GM10248 (cell line): ENCODE measurements around the gene MRPL48.
"Not testable (repeated sequence)": the region's sequence is repeated elsewhere in the genome, so short reads cannot be mapped to it uniquely, and the experiment has no call there.

Experiments
- CTCF ChIA-PET: fragments of 300-600 bp; sonication (Branson Sonifier 250); formaldehyde crosslinking; extraction: SDS; loops from one replicate; lab custom pipeline; 2021; ENCODE audit warnings: antibody characterized with exemption; lab: Yijun Ruan, JAX
- POLR2A ChIA-PET: fragments of 350-650 bp; sonication (Branson Sonifier 250); formaldehyde crosslinking; extraction: SDS; loops from one replicate; lab custom pipeline; 2020; ENCODE audit warnings: antibody characterized with exemption; lab: Yijun Ruan, JAX
- DNase-seq: peaks from one replicate; pipeline ENCODE4 v3.0.0; 2012; ENCODE audit errors: extremely low spot score
- TF ChIP-seq, protein P1 (sequence below): IDR thresholded peaks from 2 replicates; pipeline ENCODE4 v1.5.1; 2012; ENCODE audit warnings: mild to moderate bottlenecking, low read depth; ENCODE audit errors: extremely low read depth, missing control alignments, control extremely low read depth

MRPL48 gene

DNA sequence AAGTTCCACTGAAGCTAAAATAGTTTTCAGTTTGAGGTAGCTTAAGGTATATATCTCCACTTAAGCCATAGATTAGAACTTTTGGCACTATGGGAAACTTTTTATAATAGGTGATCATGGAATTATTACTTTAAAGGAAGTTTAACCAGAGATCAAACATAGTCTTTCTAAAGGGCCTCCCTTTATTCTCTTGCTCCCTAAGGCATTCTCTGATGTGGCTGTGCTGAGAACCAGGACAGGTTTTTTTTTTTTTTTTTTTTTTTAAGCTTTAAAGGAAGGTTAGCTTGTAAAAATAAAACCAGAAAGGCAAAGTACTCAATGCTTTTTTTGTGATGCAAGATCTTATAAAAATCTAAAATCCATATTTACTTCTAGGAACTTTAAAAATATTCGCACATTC is 2.9 kb upstream of the MRPL48 start:
- ChIA-PET POLR2A (interaction anchor here (0.6 kb wide), 2 partner anchors 24 to 495 kb away, joined by 4 read pairs; partner anchors contain the start of gene RAB6A), CTCF (interaction anchor here (1.1 to 1.5 kb wide), 2 partner anchors 12 to 24 kb away, joined by 5 read pairs; partner anchors contain the start of gene RAB6A)
- DNase-seq: no peak
- TF ChIP-seq, protein P1, sequence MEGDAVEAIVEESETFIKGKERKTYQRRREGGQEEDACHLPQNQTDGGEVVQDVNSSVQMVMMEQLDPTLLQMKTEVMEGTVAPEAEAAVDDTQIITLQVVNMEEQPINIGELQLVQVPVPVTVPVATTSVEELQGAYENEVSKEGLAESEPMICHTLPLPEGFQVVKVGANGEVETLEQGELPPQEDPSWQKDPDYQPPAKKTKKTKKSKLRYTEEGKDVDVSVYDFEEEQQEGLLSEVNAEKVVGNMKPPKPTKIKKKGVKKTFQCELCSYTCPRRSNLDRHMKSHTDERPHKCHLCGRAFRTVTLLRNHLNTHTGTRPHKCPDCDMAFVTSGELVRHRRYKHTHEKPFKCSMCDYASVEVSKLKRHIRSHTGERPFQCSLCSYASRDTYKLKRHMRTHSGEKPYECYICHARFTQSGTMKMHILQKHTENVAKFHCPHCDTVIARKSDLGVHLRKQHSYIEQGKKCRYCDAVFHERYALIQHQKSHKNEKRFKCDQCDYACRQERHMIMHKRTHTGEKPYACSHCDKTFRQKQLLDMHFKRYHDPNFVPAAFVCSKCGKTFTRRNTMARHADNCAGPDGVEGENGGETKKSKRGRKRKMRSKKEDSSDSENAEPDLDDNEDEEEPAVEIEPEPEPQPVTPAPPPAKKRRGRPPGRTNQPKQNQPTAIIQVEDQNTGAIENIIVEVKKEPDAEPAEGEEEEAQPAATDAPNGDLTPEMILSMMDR: no peak

DNA sequence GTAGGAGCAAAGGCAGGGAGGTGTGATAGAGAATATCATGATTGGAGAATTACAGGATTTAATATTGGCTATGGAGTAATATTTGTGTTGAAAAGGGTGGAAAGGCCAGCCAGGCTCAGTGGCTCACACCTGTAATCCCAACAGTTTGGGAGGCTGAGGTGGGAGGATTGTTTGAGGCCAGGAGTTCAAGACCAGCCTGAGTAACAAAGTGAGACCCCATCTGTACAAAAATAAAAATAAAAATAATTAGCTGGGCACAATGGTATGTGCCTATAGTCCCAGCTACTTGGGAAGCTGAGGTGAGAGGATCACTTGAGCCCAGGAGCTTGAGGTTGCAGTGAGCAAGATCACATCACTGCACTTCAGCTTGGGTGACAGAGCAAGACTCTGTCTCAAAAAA is 2.2 kb upstream of the MRPL48 start:
- ChIA-PET CTCF (interaction anchor here (1.1 to 1.5 kb wide), 2 partner anchors 13 to 25 kb away, joined by 5 read pairs; partner anchors contain the start of gene RAB6A), POLR2A (interaction anchor here (0.6 to 0.7 kb wide), 3 partner anchors 25 to 496 kb away, joined by 4 to 7 read pairs (median 4); partner anchors contain the start of gene RAB6A)
- not testable (repeated sequence) for DNase-seq

DNA sequence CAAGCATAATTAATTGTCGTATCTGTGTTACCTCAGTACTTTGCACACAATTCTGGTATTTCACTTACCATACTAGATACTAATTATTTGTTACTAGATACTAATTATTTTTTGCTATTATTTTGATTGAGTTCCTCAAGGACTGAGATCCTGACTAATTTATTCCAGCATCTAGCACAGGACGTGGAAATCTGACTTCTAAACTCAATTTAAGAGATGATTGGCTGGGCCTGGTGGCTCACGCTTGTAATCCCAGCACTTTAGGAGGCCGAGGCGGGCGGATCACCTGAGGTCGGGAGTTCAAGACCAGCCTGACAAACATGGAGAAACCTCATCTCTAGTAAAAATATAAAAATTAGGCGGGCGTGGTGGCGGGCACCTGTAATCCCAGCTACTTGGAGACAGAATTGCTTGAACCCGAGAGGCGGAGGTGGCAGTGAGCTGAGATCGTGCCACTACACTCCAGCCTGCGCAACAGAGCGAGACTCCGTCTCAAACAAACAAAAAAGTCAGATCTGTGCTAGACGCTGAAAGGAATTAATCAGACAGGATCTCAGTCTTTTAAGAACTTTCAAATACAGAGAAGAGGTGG is 527 bp upstream of the MRPL48 start:
- CTCF ChIA-PET: interaction anchor here (1.9 kb wide), 1 partner anchor 8 kb away, joined by 6 read pairs; no protein-coding TSS in a partner anchor
- TF ChIP-seq, protein P1: no peak
- no peak for DNase-seq
- POLR2A ChIA-PET: no interaction called here

DNA sequence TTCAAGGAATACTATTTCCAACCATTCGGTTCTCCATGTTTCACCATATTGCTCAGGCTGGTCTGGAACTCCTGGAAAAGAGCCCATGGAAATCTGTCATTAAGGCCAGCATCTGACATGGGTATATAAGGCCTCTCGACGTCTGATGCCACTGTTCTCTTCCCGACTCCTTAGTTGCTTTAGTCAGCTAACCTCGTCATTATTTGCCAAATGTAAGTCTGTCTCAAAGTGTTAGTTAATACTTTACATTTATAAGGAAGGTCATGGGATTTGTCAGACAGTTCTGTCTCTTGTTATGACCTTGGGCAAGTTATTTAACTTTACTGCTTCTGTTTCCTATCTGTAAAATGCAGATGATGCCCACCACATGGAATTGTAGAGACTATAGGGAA is 1.6 kb downstream of the MRPL48 start:
- CTCF ChIA-PET: no interaction called here
- TF ChIP-seq, protein P1: no peak
- DNase-seq: no peak
- POLR2A ChIA-PET: no interaction called here

DNA sequence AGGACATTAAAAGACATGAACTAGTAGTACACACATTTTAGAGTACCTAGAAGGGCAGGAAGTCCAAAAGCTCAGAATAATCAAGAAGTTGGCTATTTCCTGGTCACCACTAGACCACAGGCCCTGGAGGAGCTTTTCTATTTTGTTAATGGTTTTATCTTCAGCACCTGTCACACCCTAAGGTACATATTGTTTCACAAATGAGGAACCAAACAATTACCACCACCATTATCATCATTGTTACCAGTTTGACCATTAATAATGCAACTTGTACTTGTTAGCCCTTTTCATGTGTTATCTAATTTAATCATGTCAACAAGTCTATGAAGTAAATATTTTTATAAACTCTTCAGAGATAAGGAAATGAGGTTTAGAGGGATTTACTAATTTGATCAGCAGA is 4.9 kb downstream of the MRPL48 start:
- no peak for DNase-seq
- TF ChIP-seq, protein P1: no peak
- ChIA-PET POLR2A (no interaction called here), CTCF (interaction anchor here (0.9 to 1.0 kb wide), 2 partner anchors 9 to 24 kb away, joined by 3 read pairs; no protein-coding TSS in a partner anchor)

DNA sequence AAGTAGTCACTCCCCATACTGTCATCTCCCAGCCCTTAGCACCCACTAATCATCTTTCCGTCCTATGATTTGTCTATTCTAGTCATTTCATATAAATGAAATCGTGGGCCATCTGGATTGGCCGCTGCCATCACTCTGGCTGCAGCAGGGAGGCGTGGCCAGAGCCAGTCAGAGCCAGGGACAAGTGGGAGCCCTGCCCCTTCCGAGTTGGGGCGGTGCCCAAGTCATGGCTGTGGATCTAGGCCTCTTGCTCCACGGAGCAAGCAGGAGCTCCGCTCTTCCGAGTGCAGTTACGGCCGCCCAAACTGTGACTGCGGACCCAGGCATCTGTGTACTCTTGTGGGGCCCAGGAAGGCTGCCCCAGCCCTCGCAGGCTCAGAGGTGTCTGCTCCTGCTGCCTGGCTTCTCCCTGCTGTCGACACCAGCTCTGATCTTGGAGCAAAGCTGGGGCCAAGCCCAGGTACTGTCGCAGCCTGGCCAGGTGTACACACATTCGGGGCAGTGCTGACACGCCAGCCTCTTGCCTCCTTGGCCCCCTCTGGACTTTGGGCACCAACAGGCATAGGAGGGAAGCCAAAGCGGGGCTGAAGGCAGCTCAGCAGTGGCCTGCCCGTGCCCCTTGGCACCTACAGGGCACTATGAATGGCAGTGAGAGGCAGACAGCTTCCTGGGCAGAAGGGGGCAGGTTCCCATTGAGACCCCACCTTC is 8.4 kb downstream of the MRPL48 start:
- ChIA-PET POLR2A (interaction anchor here (0.6 kb wide), 1 partner anchor 29 kb away, joined by 3 read pairs; no protein-coding TSS in a partner anchor), CTCF (interaction anchor here (1.3 to 1.4 kb wide), 2 partner anchors 9 to 35 kb away, joined by 3 read pairs; partner anchors contain the start of gene RAB6A)
- TF ChIP-seq, protein P1: no peak
- DNase-seq: no peak
